Natural killer cell treated with Interleukin-12 subunit alpha and Interleukin-12 subunit beta and Interleukin-15 and Interleukin-18, amount 100 ng/mL, for 72 hours (primary cell): ENCODE measurements around the gene CPNE8. TPM values are rescaled to one million over a fixed set of nuclear protein-coding genes. Genes with fewer than 3 reads are reported as not detected.

Experiments
- ATAC-seq, 2 donors: fragments of 150-1000 bp; cut with Tn5 transposase in 1 of 2; sonication (Bioruptor Pico), chemical (Tn5 transposase) in 1 of 2; 2 replicates each; pipeline ENCODE4 v1.10.0; 2021
- DNase-seq: peaks from one replicate; pipeline ENCODE4 v3.0.0; 2022; ENCODE audit warnings: low spot score
- H3K27ac Mint-ChIP-seq, 2 donors: 1 replicate in 1 of 2; 2 replicates in 1 of 2; pipeline ENCODE4 v1.8.0; 2022; ENCODE audit warnings: mixed read lengths in 2 of 2, mild to moderate bottlenecking in 1 of 2, moderate library complexity in 1 of 2
- H3K27me3 Mint-ChIP-seq, 2 donors: 1 replicate in 1 of 2; 2 replicates in 1 of 2; pipeline ENCODE4 v1.8.0; 2022; ENCODE audit warnings: mixed read lengths in 2 of 2
- H3K36me3 Mint-ChIP-seq: one replicate; pipeline ENCODE4 v1.8.0; 2022; ENCODE audit warnings: mixed read lengths
- H3K4me1 Mint-ChIP-seq, 2 donors: 1 replicate in 1 of 2; 2 replicates in 1 of 2; pipeline ENCODE4 v1.8.0; 2022; ENCODE audit warnings: low read depth in 2 of 2, mixed read lengths in 2 of 2, mild to moderate bottlenecking in 1 of 2
- H3K4me3 Mint-ChIP-seq: one replicate; pipeline ENCODE4 v1.8.0; 2022; ENCODE audit warnings: mixed read lengths
- H3K9me3 Mint-ChIP-seq: 2 replicates; pipeline ENCODE4 v1.8.0; 2022; ENCODE audit warnings: mixed read lengths
- total RNA-seq, 2 donors: library from RNA; stranded (reverse); gene quantifications; one replicate each; pipeline ENCODE4 v1.2.3, GENCODE V29; 2022

Gene CPNE8
- total RNA-seq, 2 donors from 2014 or later = 5.5 to 9.2 TPM

- peaks cover 9 to 11% of the 10 kb centered on the region in 2 donors for H3K4me1 Mint-ChIP-seq
- ATAC-seq (no peak), DNase-seq (no peak)
- H3K27me3 Mint-ChIP-seq = no peaks in the 10 kb centered on the region
- H3K36me3 Mint-ChIP-seq = no peaks in the 10 kb centered on the region
- peaks cover 3% of the 10 kb centered on the region for H3K9me3 Mint-ChIP-seq
- H3K27ac Mint-ChIP-seq = no peak overlapping the region
- H3K4me3 Mint-ChIP-seq = no peak overlapping the region
Measured at GRCh38 chr12:38886931-38887330, 18.5 kb downstream of the CPNE8 start.

- H3K36me3 Mint-ChIP-seq = no peaks in the 10 kb centered on the region
- H3K27me3 Mint-ChIP-seq = no peaks in the 10 kb centered on the region
- no peak overlapping the region for H3K4me3 Mint-ChIP-seq
- no peak overlapping the region for H3K27ac Mint-ChIP-seq
- peaks cover 3% of the 10 kb centered on the region for H3K9me3 Mint-ChIP-seq
- DNase-seq (no peak), ATAC-seq (no peak)
- peaks cover 7 to 9% of the 10 kb centered on the region in 2 donors for H3K4me1 Mint-ChIP-seq
Measured at GRCh38 chr12:38886064-38886463, 19.3 kb downstream of the CPNE8 start.

- Mint-ChIP-seq H3K27ac (no peak overlapping the region), H3K9me3 (peaks cover 3% of the 10 kb centered on the region), H3K36me3 (no peaks in the 10 kb centered on the region), H3K4me3 (no peak overlapping the region), H3K4me1 (peaks cover 7 to 9% of the 10 kb centered on the region in 2 donors), H3K27me3 (no peaks in the 10 kb centered on the region)
- DNase-seq (no peak), ATAC-seq (no peak)
Measured at GRCh38 chr12:38884666-38885065, 20.7 kb downstream of the CPNE8 start.

- no peaks in the 10 kb centered on the region for H3K36me3 Mint-ChIP-seq
- peaks cover 0 to 3% of the 10 kb centered on the region in 2 donors for H3K4me1 Mint-ChIP-seq
- H3K27me3 Mint-ChIP-seq = no peaks in the 10 kb centered on the region
- H3K9me3 Mint-ChIP-seq = peaks cover 3% of the 10 kb centered on the region
- no peak for DNase-seq
- ATAC-seq = no peak
- no peak overlapping the region for H3K4me3 Mint-ChIP-seq
- no peak overlapping the region for H3K27ac Mint-ChIP-seq
Measured at GRCh38 chr12:38883629-38884134, 21.7 kb downstream of the CPNE8 start.

- Mint-ChIP-seq H3K36me3 (no peaks in the 10 kb centered on the region), H3K4me1 (peaks cover 0 to 6% of the 10 kb centered on the region in 2 donors), H3K9me3 (no peaks in the 10 kb centered on the region), H3K27me3 (no peaks in the 10 kb centered on the region), H3K27ac (no peak overlapping the region), H3K4me3 (no peak overlapping the region)
- ATAC-seq = no peak
- DNase-seq = no peak
Measured at GRCh38 chr12:38880288-38880687, 25.1 kb downstream of the CPNE8 start.

GRCh38 chr12:38878986-38879385, 26.4 kb downstream of the CPNE8 start:
- ATAC-seq (no peak), DNase-seq (no peak)
- Mint-ChIP-seq H3K27me3 (no peaks in the 10 kb centered on the region), H3K4me3 (no peak overlapping the region), H3K4me1 (peaks cover 0 to 4% of the 10 kb centered on the region in 2 donors), H3K27ac (no peak overlapping the region), H3K36me3 (no peaks in the 10 kb centered on the region), H3K9me3 (no peaks in the 10 kb centered on the region)

GRCh38 chr12:38878333-38878705, 27.1 kb downstream of the CPNE8 start:
- Mint-ChIP-seq H3K9me3 (no peaks in the 10 kb centered on the region), H3K27me3 (no peaks in the 10 kb centered on the region), H3K36me3 (no peaks in the 10 kb centered on the region), H3K4me3 (no peak overlapping the region), H3K4me1 (peaks cover 0 to 3% of the 10 kb centered on the region in 2 donors), H3K27ac (no peak overlapping the region)
- ATAC-seq (no peak), DNase-seq (no peak)

GRCh38 chr12:38875586-38876228, 29.7 kb downstream of the CPNE8 start:
- no peaks in the 10 kb centered on the region for H3K27me3 Mint-ChIP-seq
- no peak overlapping the region for H3K27ac Mint-ChIP-seq
- H3K36me3 Mint-ChIP-seq = peaks cover 5% of the 10 kb centered on the region
- DNase-seq (no peak), ATAC-seq (no peak)
- peaks cover 0 to 3% of the 10 kb centered on the region in 2 donors for H3K4me1 Mint-ChIP-seq
- H3K4me3 Mint-ChIP-seq = no peak overlapping the region
- peaks cover 2% of the 10 kb centered on the region for H3K9me3 Mint-ChIP-seq

- no peak for ATAC-seq
- Mint-ChIP-seq H3K9me3 (peaks cover 6% of the 10 kb centered on the region), H3K27me3 (no peaks in the 10 kb centered on the region), H3K36me3 (peaks cover 5% of the 10 kb centered on the region), H3K4me1 (peaks cover 0 to 3% of the 10 kb centered on the region in 2 donors), H3K27ac (no peak overlapping the region), H3K4me3 (no peak overlapping the region)
- DNase-seq = no peak
Measured at GRCh38 chr12:38872561-38872960, 32.8 kb downstream of the CPNE8 start.

- peaks cover 0 to 3% of the 10 kb centered on the region in 2 donors for H3K4me1 Mint-ChIP-seq
- ATAC-seq (no peak), DNase-seq (no peak)
- peaks cover 6% of the 10 kb centered on the region for H3K9me3 Mint-ChIP-seq
- H3K27ac Mint-ChIP-seq = no peak overlapping the region
- no peaks in the 10 kb centered on the region for H3K27me3 Mint-ChIP-seq
- peaks cover 5% of the 10 kb centered on the region for H3K36me3 Mint-ChIP-seq
- no peak overlapping the region for H3K4me3 Mint-ChIP-seq
Measured at GRCh38 chr12:38872156-38872555, 33.2 kb downstream of the CPNE8 start.

GRCh38 chr12:38869036-38869435, 36.4 kb downstream of the CPNE8 start:
- Mint-ChIP-seq H3K27me3 (no peaks in the 10 kb centered on the region), H3K36me3 (peaks cover 5% of the 10 kb centered on the region), H3K27ac (no peak overlapping the region), H3K4me3 (no peak overlapping the region), H3K4me1 (peaks cover 0 to 3% of the 10 kb centered on the region in 2 donors), H3K9me3 (peaks cover 6% of the 10 kb centered on the region)
- ATAC-seq (no peak), DNase-seq (no peak)

- Mint-ChIP-seq H3K4me3 (no peak overlapping the region), H3K9me3 (no peaks in the 10 kb centered on the region), H3K36me3 (no peaks in the 10 kb centered on the region), H3K27me3 (no peaks in the 10 kb centered on the region), H3K4me1 (no peaks in the 10 kb centered on the region), H3K27ac (no peak overlapping the region)
- DNase-seq (no peak), ATAC-seq (no peak)
Measured at GRCh38 chr12:38850461-38850860, 54.9 kb downstream of the CPNE8 start.

- Mint-ChIP-seq H3K27ac (no peak overlapping the region), H3K9me3 (no peaks in the 10 kb centered on the region), H3K27me3 (no peaks in the 10 kb centered on the region), H3K36me3 (no peaks in the 10 kb centered on the region), H3K4me1 (no peaks in the 10 kb centered on the region), H3K4me3 (no peak overlapping the region)
- no peak for DNase-seq
- no peak for ATAC-seq
Measured at GRCh38 chr12:38847247-38847646, 58.1 kb downstream of the CPNE8 start.

GRCh38 chr12:38844267-38844666, 61.1 kb downstream of the CPNE8 start:
- Mint-ChIP-seq H3K9me3 (no peaks in the 10 kb centered on the region), H3K27me3 (no peaks in the 10 kb centered on the region), H3K36me3 (no peaks in the 10 kb centered on the region), H3K4me1 (no peaks in the 10 kb centered on the region), H3K27ac (no peak overlapping the region), H3K4me3 (no peak overlapping the region)
- ATAC-seq (no peak), DNase-seq (no peak)
